HepG2 (cell line): Measurements from ENCODE around the gene LINS1. TPM values are rescaled to one million over a fixed set of nuclear protein-coding genes. Genes with fewer than 3 reads are reported as not detected.

Source experiments
- E2F1 ChIP-seq: sonication (generic); formaldehyde crosslinking; IDR thresholded peaks from 2 replicates; pipeline ENCODE4 v1.5.0; 2020; ENCODE audit warnings: missing genetic modification reagents
- EP300 ChIP-seq, 3 experiments: sonication (generic) in 1 of 3; formaldehyde crosslinking in 1 of 3; IDR thresholded peaks; 2 replicates each; pipeline versions ENCODE4 v1.5.1 to v1.6.1; 2011 to 2020; ENCODE audit warnings: low read depth in 2 of 3, low read length in 2 of 3, borderline replicate concordance in 1 of 3, improper control_type of control experiment in 1 of 3, mild to moderate bottlenecking in 1 of 3, missing genetic modification reagents in 1 of 3, moderate library complexity in 1 of 3
- FOSL1 ChIP-seq: sonication (generic); formaldehyde crosslinking; IDR thresholded peaks from 2 replicates; pipeline ENCODE4 v1.9.0; 2021; ENCODE audit warnings: missing genetic modification reagents, borderline replicate concordance
- GTF2F1 ChIP-seq: fragments of 150-350 bp; IDR thresholded peaks from 2 replicates; pipeline ENCODE4 v1.6.1; 2014; ENCODE audit warnings: low read length
- HES4 ChIP-seq: sonication (generic); formaldehyde crosslinking; IDR thresholded peaks from 2 replicates; pipeline ENCODE4 v1.9.0; 2021; ENCODE audit warnings: mild to moderate bottlenecking, missing genetic modification reagents, borderline replicate concordance
- HMGXB4 ChIP-seq, 2 experiments: sonication (generic) in 1 of 2; formaldehyde crosslinking in 1 of 2; IDR thresholded peaks; 2 replicates each; pipeline versions ENCODE4 v1.4.0 to v1.6.1; 2018 to 2020; ENCODE audit warnings: missing genetic modification reagents in 2 of 2, borderline replicate concordance in 1 of 2, low read depth in 1 of 2, mild to moderate bottlenecking in 1 of 2, missing biosample characterization in 1 of 2
- MEIS1 ChIP-seq: sonication (generic); formaldehyde crosslinking; IDR thresholded peaks from 2 replicates; pipeline ENCODE4 v1.9.0; 2021; ENCODE audit warnings: mild to moderate bottlenecking, missing genetic modification reagents, moderate library complexity, borderline replicate concordance
- NBN ChIP-seq: fragments of 450-650 bp; conservative IDR thresholded peaks from 2 replicates; pipeline ENCODE4 v1.6.1; 2017
- NFE2 ChIP-seq: sonication (generic); formaldehyde crosslinking; IDR thresholded peaks from 2 replicates; pipeline ENCODE4 v1.4.0; 2020; ENCODE audit warnings: missing genetic modification reagents
- ONECUT2 ChIP-seq: sonication (generic); formaldehyde crosslinking; IDR thresholded peaks from 2 replicates; pipeline ENCODE4 v1.4.0; 2020; ENCODE audit warnings: missing genetic modification reagents
- PAF1 ChIP-seq: IDR thresholded peaks from 2 replicates; pipeline ENCODE4 v1.6.1; 2016; ENCODE audit warnings: missing genetic modification reagents, missing compliant biosample characterization
- YY1 ChIP-seq: IDR thresholded peaks from 2 replicates; pipeline ENCODE4 v1.6.1; 2011; ENCODE audit warnings: low read length, low read depth, moderate library complexity, mild to moderate bottlenecking; ENCODE audit not compliant: insufficient read depth, insufficient replicate concordance
- ZFP62 ChIP-seq: sonication (generic); formaldehyde crosslinking; IDR thresholded peaks from 2 replicates; pipeline ENCODE4 v1.4.0; 2020; ENCODE audit warnings: missing genetic modification reagents
- ZNF234 ChIP-seq: sonication (generic); formaldehyde crosslinking; conservative IDR thresholded peaks from 2 replicates; pipeline ENCODE4 v1.5.1; 2020; ENCODE audit warnings: mild to moderate bottlenecking, missing genetic modification reagents
- ZNF614 ChIP-seq: IDR thresholded peaks from 2 replicates; pipeline ENCODE4 v1.6.1; 2018; ENCODE audit warnings: missing biosample characterization, missing genetic modification reagents, inconsistent platforms, borderline replicate concordance
- ZNF652 ChIP-seq: IDR thresholded peaks from 2 replicates; pipeline ENCODE4 v1.6.1; 2016; ENCODE audit warnings: low read depth, borderline replicate concordance
- ZNF740 ChIP-seq: sonication (generic); formaldehyde crosslinking; IDR thresholded peaks from 2 replicates; pipeline ENCODE4 v1.4.0; 2020; ENCODE audit warnings: missing genetic modification reagents
- ZNF790 ChIP-seq: sonication (generic); formaldehyde crosslinking; IDR thresholded peaks from 2 replicates; pipeline ENCODE4 v1.8.0; 2022; ENCODE audit warnings: missing genetic modification reagents, mild to moderate bottlenecking, borderline replicate concordance
- ZSCAN30 ChIP-seq: sonication (generic); formaldehyde crosslinking; IDR thresholded peaks from 2 replicates; pipeline ENCODE4 v1.5.0; 2020; ENCODE audit warnings: mild to moderate bottlenecking, missing genetic modification reagents
- polyA plus RNA-seq, 8 experiments: library from polyadenylated mRNA; depleted of rRNA in 3 of 8; stranded (reverse) in 7 of 8; unstranded in 1 of 8; fragments of >200 nt; fragmentation: Illumina TruSeq in 4 of 8; extraction: Trizol in 4 of 8; gene quantifications; 2 replicates each; pipeline versions ENCODE4 v1.2.1 to v1.2.3, GENCODE V29; 2011 to 2016; ENCODE audit warnings: low read depth in 4 of 8, missing spikeins in 1 of 8, mixed read lengths in 1 of 8; ENCODE audit not compliant: insufficient read depth in 1 of 8
- total RNA-seq, 5 experiments: library from RNA; depleted of rRNA; stranded (reverse); fragments of >200 nt; fragmentation: Illumina TruSeq; extraction: Trizol; gene quantifications; 2 replicates each; pipeline ENCODE4 v1.2.3, GENCODE V29; 2016; ENCODE audit warnings: low read depth in 1 of 5
- TF ChIP-seq, protein P1 (sequence below): sonication (generic); formaldehyde crosslinking; IDR thresholded peaks from 2 replicates; pipeline ENCODE4 v1.4.0; 2020; ENCODE audit warnings: missing genetic modification reagents
- TF ChIP-seq, protein P2 (sequence below): sonication (generic); formaldehyde crosslinking; IDR thresholded peaks from 2 replicates; pipeline ENCODE4 v1.5.0; 2020; ENCODE audit warnings: missing genetic modification reagents

The LINS1 gene
- total and polyA plus RNA-seq, 2 of the 13 experiments (the other 11 are each of a cell fraction or from before 2014, with no cell fraction given): 9.8 to 10.4 TPM

- TF ChIP-seq, protein P1, sequence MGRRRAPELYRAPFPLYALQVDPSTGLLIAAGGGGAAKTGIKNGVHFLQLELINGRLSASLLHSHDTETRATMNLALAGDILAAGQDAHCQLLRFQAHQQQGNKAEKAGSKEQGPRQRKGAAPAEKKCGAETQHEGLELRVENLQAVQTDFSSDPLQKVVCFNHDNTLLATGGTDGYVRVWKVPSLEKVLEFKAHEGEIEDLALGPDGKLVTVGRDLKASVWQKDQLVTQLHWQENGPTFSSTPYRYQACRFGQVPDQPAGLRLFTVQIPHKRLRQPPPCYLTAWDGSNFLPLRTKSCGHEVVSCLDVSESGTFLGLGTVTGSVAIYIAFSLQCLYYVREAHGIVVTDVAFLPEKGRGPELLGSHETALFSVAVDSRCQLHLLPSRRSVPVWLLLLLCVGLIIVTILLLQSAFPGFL (CRISPR knock-in tag): no peak
- TF ChIP-seq YY1 (peak; percentile 89), MEIS1 (CRISPR knock-in tag) (no peak), ZNF790 (CRISPR knock-in tag) (no peak), ZFP62 (CRISPR knock-in tag) (no peak), ZSCAN30 (CRISPR knock-in tag) (no peak), GTF2F1 (no peak), NBN (no peak), ZNF652 (no peak), EP300 (IDR thresholded peaks at IDR 0.05; ENCODE audit: low read depth in 2 of 2, low read length in 2 of 2) (no peak), EP300 (CRISPR knock-in tag; IDR thresholded peaks at IDR 0.05; ENCODE audit: borderline replicate concordance) (0 out of 2 replicates have a peak, but pooled peaks have one; percentile 22), E2F1 (CRISPR knock-in tag) (no peak), HMGXB4 (CRISPR knock-in tag; IDR thresholded peaks at IDR 0.05; ENCODE audit: borderline replicate concordance in 1 of 2, low read depth in 1 of 2) (peak; percentile 21 to 72; a peak in 3 of 4 replicates), ZNF234 (no peak), ONECUT2 (CRISPR knock-in tag) (no peak), ZNF614 (CRISPR knock-in tag) (no peak), PAF1 (no peak), NFE2 (CRISPR knock-in tag) (no peak), FOSL1 (no peak), HES4 (CRISPR knock-in tag) (0 out of 2 replicates have a peak, but pooled peaks have one; percentile 66), ZNF740 (CRISPR knock-in tag) (peak; percentile 100)
- TF ChIP-seq, protein P2, sequence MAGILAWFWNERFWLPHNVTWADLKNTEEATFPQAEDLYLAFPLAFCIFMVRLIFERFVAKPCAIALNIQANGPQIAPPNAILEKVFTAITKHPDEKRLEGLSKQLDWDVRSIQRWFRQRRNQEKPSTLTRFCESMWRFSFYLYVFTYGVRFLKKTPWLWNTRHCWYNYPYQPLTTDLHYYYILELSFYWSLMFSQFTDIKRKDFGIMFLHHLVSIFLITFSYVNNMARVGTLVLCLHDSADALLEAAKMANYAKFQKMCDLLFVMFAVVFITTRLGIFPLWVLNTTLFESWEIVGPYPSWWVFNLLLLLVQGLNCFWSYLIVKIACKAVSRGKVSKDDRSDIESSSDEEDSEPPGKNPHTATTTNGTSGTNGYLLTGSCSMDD (CRISPR knock-in tag): no peak
Observed at GRCh38 chr15:100602064-100602822, at the start of gene LINS1, which contains the start of gene ASB7 (continued).
